HG02610 (cell line): ENCODE results near the gene ANAPC2.

Experiments
- ATAC-seq: cut with Tn5 transposase; IDR thresholded peaks from one replicate; pipeline ENCODE4 v1.9.1; 2021; ENCODE audit warnings: mild to moderate bottlenecking, moderate library complexity; ENCODE audit not compliant: unreplicated experiment

The ANAPC2 gene

GRCh38 chr9:137176302-137177182 is 11.8 kb downstream of the ANAPC2 start:
- ATAC-seq = no peak

DNA sequence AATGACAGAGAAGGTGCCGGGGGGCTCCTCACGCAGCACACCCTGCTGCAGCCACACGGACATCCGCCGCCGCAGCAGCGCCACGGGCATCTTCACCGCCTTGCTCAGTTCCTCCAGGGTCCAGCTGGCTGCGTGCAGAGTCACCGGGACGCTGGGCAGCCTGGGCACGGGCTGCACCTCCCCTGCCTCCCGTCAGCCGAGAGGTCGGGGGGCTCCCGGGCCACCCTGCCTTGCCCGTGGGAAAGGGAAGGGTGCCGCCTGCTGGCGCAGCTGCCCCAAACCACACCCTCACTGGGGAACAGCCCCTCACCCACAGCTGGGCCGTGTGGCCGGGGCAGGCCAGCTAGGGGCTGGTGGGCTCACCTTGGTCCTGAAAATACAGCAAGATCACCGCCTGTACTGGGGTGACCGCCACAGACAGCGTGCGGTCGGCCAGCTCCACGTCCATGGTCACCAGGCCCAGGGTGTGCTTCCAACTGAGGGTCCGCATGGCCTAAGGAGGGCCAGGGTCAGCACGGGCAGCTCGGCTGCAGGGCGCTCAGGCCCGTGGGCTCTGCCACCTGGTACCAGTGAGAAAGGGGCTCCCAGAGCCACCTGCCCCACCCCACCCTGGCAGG is 12.9 kb downstream of the ANAPC2 start:
- no peak for ATAC-seq

GRCh38 chr9:137174722-137175293 is 13.6 kb downstream of the ANAPC2 start:
- no peak for ATAC-seq

- ATAC-seq = no peak
These were observed 14.3 kb downstream of the ANAPC2 start for GRCh38 chr9:137173796-137174664.

DNA sequence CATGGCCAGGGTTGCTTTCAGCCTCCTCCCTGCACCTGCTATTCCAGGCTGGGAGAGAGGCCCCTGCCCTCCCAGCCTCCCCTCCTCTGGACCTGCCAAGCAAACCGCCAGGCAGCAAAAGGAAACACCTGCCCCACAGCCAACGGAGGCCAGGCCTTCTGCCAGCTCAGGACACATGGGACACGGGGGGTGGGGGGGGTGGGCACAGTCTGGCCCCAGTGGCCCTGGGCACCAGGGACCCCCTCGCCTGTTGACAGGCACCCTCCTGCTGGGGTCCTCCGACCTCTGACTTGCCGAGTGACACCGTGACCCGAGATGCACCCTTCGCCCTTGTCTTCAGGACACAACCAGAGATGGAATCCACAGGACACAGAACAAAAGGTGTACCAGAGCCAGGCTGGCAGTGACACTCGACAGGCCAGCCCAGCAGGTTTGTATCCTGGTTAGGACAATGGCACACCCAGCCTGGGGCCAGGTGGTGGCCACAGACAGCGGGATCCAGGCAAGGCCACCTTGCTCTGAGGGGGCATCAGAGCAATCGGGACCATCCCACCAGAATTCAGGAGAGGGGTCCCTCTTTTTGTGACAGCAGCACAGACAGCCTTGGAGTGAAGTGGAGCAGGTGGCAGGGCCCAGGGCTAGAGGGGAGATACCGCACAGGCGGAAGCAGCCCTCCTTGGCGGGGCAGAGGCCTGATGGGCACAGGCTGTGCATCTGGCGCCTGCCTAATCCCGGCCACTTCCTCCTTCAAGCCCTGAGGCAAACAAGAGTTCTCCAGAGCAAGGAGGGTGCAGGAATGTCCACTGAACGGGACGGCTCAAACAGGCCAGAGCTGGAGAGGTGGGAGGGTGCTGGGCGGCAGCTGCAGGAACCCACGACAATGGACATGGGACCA is 15.2 kb downstream of the ANAPC2 start:
- ATAC-seq = no peak

- ATAC-seq = no peak
These were observed 17.0 kb downstream of the ANAPC2 start for GRCh38 chr9:137171149-137171900.

GRCh38 chr9:137170486-137171148 is 17.7 kb downstream of the ANAPC2 start:
- ATAC-seq = no peak

GRCh38 chr9:137169896-137170358 is 18.4 kb downstream of the ANAPC2 start, which contains the start of gene LRRC26:
LRRC26 (minus strand) TSS chr9:137170051; CDS start chr9:137169943, 108 bp downstream.
- no peak for ATAC-seq

GRCh38 chr9:137168904-137169856 is 19.2 kb downstream of the ANAPC2 start:
- ATAC-seq = no peak

- ATAC-seq = no peak
These were observed 19.8 kb downstream of the ANAPC2 start for GRCh38 chr9:137168573-137168903.

- ATAC-seq = no peak
These were observed 20.4 kb downstream of the ANAPC2 start for GRCh38 chr9:137167747-137168572.

GRCh38 chr9:137167277-137167746 is 21.0 kb downstream of the ANAPC2 start:
- ATAC-seq = no peak

DNA sequence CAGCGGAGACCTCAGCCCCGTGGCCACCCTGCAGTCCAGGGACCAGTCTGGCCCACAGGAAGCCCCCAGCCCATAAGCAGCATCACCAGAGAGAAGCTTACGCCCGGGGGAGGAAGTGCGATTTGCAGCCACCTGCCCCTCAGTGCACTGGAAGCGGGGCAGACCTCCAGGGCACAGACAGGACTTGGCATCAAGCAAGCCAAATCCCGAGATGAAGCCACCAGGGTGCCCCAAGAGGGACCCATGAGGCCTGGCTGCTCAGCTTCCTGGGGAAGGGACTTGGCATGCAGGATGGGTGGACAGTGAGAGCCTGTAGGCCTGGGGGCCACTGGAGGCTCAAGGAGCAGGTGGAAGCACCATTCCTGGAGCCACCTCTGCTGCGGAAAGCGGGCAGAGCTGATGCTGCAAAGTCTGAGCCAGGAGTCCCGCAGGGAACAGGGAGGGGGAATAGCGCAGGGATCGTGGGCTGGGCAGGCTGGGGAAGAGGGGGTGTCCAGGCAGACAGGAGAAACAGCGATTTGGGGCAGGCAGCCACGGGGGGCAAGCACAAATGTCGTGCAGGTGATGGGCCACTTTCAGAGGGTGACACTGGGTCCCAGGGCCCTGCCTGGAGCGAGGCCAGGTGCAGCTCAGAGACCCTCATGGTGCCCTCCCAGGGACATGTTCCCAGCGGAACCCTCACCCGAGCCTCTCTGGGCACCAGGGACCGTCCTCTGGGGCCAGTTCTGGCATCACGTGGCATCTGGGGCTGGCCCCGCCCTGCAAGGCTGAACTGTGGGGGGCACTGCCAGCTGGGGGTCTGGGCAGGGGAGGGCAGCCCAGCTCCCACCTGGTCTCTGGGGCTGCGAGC is 21.8 kb downstream of the ANAPC2 start:
- ATAC-seq = no peak

DNA sequence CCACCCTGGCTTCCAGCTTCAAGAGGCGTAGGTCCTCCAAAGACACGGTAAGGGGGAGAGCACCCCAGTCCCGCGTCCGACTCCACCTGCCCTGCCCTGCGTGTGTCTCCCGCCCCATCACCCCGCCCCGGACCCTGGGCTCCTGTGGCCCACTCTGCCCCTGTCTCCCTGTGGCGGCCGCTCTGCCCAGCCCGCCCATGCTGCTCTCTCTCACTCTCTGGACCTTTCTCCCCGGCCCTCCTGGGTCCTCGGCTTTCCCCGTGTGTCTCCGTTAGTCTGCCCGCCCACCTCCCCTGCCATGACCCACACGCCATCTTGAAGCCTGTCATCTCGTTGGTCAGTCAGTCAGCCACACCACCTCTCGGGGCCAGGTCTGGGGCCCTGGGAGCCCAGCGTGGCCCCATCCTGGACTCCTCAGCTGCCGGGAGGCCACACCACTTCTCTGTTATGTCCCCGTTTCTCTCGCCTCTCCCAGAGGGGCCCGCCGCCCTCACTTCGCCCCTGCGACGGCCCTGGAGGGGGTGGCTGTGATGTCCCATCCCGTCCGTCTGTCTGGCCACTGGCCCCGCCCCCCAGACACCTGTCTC is 23.0 kb downstream of the ANAPC2 start:
- no peak for ATAC-seq
